Kidney (tissue), 14 donors: ENCODE measurements around the gene RASA3. TPM values are rescaled to one million over a fixed set of nuclear protein-coding genes. Genes with fewer than 3 reads are reported as not detected.

ENCODE experiments used
- DNase-seq, 5 donors: peaks; one replicate each; pipeline ENCODE4 v3.0.0-alpha.2; 2013 to 2020
- FAIRE-seq: peaks from 2 replicates; lab custom pipeline; 2012; peaks lifted over from hg19 to GRCh38; lab: Jason Lieb, UNC
- H3K27ac ChIP-seq, 2 donors: one replicate each; pipeline ENCODE4 v1.7.0; 2013; ENCODE audit warnings: low read depth in 2 of 2, low read length in 2 of 2, inconsistent platforms in 1 of 2
- H3K27me3 ChIP-seq: one replicate; pipeline ENCODE4 v1.7.1; 2013; ENCODE audit warnings: low read length, inconsistent platforms; ENCODE audit not compliant: control insufficient read depth, insufficient read depth
- H3K36me3 ChIP-seq, 3 donors: one replicate each; pipeline versions ENCODE4 v1.7.0 to v1.7.1; 2013; ENCODE audit warnings: low read length in 3 of 3, control low read depth in 1 of 3, inconsistent platforms in 1 of 3; ENCODE audit not compliant: insufficient read depth in 3 of 3, control insufficient read depth in 2 of 3
- H3K4me1 ChIP-seq, 3 donors: one replicate each; pipeline versions ENCODE4 v1.7.0 to v1.7.1; 2013; ENCODE audit warnings: low read length in 3 of 3, inconsistent platforms in 1 of 3, low read depth in 1 of 3; ENCODE audit not compliant: control insufficient read depth in 2 of 3, insufficient read depth in 2 of 3
- H3K4me3 ChIP-seq, 3 donors: one replicate each; pipeline versions ENCODE4 v1.7.0 to v1.8.1; 2013; ENCODE audit warnings: low read length in 3 of 3, control low read depth in 1 of 3, inconsistent platforms in 1 of 3
- H3K9ac ChIP-seq, 3 donors: one replicate each; pipeline versions ENCODE4 v1.7.0 to v1.7.1; 2013; ENCODE audit warnings: low read length in 3 of 3, control low read depth in 1 of 3, inconsistent platforms in 1 of 3
- H3K9me3 ChIP-seq, 3 donors: one replicate each; pipeline versions ENCODE4 v1.7.0 to v1.7.1; 2013; ENCODE audit warnings: low read length in 3 of 3, control low read depth in 1 of 3, inconsistent platforms in 1 of 3; ENCODE audit not compliant: control insufficient read depth in 2 of 3, insufficient read depth in 1 of 3
- intact Hi-C: fragments of 100-400 bp; cut with DNase I; formaldehyde crosslinking; loops from one replicate; pipeline ENCODE4 v1.11.1; 2022
- polyA plus RNA-seq: library from polyadenylated mRNA; stranded (reverse); fragments of 350-450 nt; fragmentation: Illumina TruSeq; extraction: RNeasy Lipid Tissue Mini Kit (QIAGEN cat#74804); gene quantifications from one replicate; pipeline ENCODE4 v1.2.3, GENCODE V29; 2014; ENCODE audit warnings: low read depth, low replicate concordance; ENCODE audit not compliant: insufficient read depth
- total RNA-seq: library from RNA; stranded (reverse); fragmentation: NEBNext Ultra II Directional; extraction: Animal tissue kit (Norgen Biotek cat#: 25700); gene quantifications from one replicate; pipeline ENCODE4 v1.2.1, GENCODE V29; 2021
- TF ChIP-seq, protein P1 (sequence below): IDR thresholded peaks from 3 replicates; pipeline ENCODE4 v1.5.1; 2012; ENCODE audit warnings: mild to moderate bottlenecking, moderate library complexity, borderline replicate concordance; ENCODE audit not compliant: insufficient read depth; ENCODE audit errors: extremely low read depth
- donor health status: control.
- donor health status: control.
- donor health status: control.
- donor health status: control.
- donor health status: control.
- donor health status: DM: yes; HTN: yes; CAD: no.
- donor health status: Normal renal cell carcinoma (clear cell type).

Gene RASA3
- total and polyA plus RNA-seq, 2 donors from 2014 or later = 4.2 to 28.8 TPM

DNA sequence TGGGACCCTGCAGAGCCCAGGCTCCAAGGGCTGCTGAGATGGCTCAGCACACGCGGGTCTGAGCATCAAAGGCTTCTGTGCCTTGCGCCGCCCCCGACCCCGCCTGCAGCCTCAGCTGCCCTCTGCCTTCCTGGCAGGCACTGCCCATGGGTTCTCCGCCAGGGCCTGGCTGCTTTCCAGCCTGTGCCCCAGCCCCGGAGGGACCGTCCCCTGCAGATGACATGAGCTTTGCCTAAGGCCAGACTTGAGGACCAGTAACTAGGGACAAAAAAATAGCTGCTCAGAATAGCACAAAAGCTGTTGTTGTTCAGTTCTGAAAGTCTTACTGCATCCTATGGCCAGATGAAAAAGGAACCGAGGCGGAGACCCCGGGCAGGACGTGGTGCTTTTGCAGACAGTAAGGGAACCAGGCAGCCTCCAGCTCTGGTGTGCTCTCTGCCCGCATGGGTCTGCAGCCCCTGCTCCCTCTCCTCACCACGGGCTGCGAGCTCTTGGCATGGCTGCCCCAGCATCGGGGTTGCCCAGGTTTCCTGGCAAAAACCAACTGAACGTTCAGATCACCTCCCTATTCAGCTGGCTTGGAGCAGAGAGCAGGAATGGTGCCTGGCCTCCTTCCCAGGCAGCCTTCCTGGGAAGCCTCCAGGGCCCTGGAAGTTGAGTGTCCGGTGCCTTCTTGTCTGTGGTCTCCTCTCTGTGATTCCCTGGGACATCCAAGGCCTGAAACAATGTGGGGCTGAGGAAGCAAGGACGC is 34.1 kb upstream of the RASA3 start:
- H3K4me1 ChIP-seq = peaks cover 0 to 6% (median 0%) of the 10 kb centered on the region in 3 donors
- H3K27me3 ChIP-seq = no peaks in the 10 kb centered on the region
- TF ChIP-seq, protein P1, sequence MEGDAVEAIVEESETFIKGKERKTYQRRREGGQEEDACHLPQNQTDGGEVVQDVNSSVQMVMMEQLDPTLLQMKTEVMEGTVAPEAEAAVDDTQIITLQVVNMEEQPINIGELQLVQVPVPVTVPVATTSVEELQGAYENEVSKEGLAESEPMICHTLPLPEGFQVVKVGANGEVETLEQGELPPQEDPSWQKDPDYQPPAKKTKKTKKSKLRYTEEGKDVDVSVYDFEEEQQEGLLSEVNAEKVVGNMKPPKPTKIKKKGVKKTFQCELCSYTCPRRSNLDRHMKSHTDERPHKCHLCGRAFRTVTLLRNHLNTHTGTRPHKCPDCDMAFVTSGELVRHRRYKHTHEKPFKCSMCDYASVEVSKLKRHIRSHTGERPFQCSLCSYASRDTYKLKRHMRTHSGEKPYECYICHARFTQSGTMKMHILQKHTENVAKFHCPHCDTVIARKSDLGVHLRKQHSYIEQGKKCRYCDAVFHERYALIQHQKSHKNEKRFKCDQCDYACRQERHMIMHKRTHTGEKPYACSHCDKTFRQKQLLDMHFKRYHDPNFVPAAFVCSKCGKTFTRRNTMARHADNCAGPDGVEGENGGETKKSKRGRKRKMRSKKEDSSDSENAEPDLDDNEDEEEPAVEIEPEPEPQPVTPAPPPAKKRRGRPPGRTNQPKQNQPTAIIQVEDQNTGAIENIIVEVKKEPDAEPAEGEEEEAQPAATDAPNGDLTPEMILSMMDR = no peak
- H3K27ac ChIP-seq = no peak overlapping the region
- intact Hi-C loops = no loop called here
- no peaks in the 10 kb centered on the region for H3K9me3 ChIP-seq
- DNase-seq (peak in 1 of 5 donors; percentile 56), FAIRE-seq (no peak)
- no peak overlapping the region for H3K9ac ChIP-seq
- no peaks in the 10 kb centered on the region for H3K36me3 ChIP-seq
- H3K4me3 ChIP-seq = no peak overlapping the region

DNA sequence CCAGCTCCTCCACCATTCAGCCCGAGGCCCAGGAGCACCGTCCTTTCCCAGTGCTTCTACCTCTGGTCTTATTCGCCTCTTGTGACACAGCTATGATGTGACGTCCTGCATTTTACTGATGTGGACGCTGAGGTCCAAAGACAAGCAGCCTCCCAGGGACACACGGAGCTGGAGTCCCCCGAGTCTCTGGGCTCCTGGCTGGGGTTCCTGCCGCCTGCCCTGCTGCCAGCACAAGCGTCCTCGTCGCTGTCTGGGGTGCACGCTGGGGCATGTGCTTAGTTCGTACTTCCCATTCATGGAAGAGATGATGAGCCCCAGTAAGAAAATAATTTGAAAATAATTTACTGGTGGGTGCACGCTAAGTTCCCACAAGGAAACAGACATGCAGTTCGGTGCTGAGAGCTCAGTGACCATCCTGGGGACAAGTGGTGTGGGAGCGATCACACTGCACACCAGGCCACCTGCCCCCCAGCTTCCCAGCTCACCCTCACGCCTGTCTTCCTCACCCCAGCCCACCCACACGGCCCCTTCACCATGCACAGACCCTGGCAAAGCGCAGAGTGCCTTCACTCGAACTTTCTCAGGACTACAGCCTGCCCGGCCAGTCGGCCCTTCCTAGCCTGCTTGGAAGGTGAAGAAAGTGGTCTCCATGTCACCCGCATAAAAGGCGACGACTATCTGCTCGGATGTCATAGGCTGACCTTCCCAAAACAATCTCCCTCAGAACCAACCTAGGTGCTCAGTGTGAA is 32.4 kb upstream of the RASA3 start:
- no peak for FAIRE-seq
- TF ChIP-seq, protein P1 = no peak
- DNase-seq = no peak
- Histone ChIP-seq H3K27me3 (no peaks in the 10 kb centered on the region), H3K4me3 (no peak overlapping the region), H3K36me3 (no peaks in the 10 kb centered on the region), H3K27ac (no peak overlapping the region), H3K4me1 (peaks cover 0 to 8% (median 0%) of the 10 kb centered on the region in 3 donors), H3K9me3 (no peaks in the 10 kb centered on the region), H3K9ac (no peak overlapping the region)
- intact Hi-C loops = no loop called here

DNA sequence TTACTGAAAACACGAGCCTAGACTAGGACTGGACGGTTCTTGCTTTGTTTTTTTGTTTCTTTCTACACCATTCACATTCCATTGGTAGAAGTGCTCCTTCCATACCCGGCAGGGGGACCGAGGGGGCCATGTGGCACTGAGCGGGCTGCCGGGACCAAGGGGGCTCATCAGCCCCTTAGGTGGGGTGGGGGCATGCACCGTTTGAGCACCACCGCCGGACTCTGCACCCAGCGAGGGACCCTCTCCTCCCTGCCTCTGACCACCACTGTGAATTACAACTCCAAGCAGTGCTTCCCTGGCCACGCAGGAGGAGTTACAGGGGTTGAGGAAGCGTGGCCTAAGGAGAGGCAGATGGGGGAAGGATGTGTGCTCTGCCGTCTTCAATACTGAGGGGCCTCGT is 31.6 kb upstream of the RASA3 start:
- FAIRE-seq (no peak), DNase-seq (no peak)
- no peak overlapping the region for H3K9ac ChIP-seq
- H3K27me3 ChIP-seq = no peaks in the 10 kb centered on the region
- no peaks in the 10 kb centered on the region for H3K36me3 ChIP-seq
- H3K9me3 ChIP-seq = no peaks in the 10 kb centered on the region
- H3K4me1 ChIP-seq = peaks cover 0 to 8% (median 0%) of the 10 kb centered on the region in 3 donors
- TF ChIP-seq, protein P1 = no peak
- no peak overlapping the region for H3K27ac ChIP-seq
- intact Hi-C loops = no loop called here
- no peak overlapping the region for H3K4me3 ChIP-seq
